DOHH2 (cell line): ENCODE data around the gene IL22RA1.

Source experiments
- H3F3A ChIP-seq: fragments of 200-600 bp; sonication (generic), shearing (Covaris generic); 2 replicates; pipeline ENCODE4 v1.6.0; 2016; ENCODE audit warnings: antibody characterized with exemption, mild to moderate bottlenecking; ENCODE audit not compliant: control insufficient read depth, insufficient read depth
- H3K27ac ChIP-seq: fragments of 200-600 bp; sonication (generic); 2 replicates; pipeline ENCODE4 v1.5.1; 2014; ENCODE audit warnings: low read depth, mild to moderate bottlenecking, low read length, moderate library complexity
- H3K27me3 ChIP-seq: fragments of 200-600 bp; sonication (generic); 2 replicates; pipeline ENCODE4 v1.6.1; 2014; ENCODE audit warnings: mild to moderate bottlenecking, low read length, mixed read lengths; ENCODE audit not compliant: control insufficient read depth
- H3K36me3 ChIP-seq: fragments of 200-600 bp; sonication (generic); 2 replicates; pipeline ENCODE4 v1.6.1; 2014; ENCODE audit warnings: mild to moderate bottlenecking, low read length, moderate library complexity, mixed read lengths; ENCODE audit not compliant: control insufficient read depth
- H3K4me1 ChIP-seq: fragments of 200-600 bp; sonication (generic); 2 replicates; pipeline ENCODE4 v1.6.1; 2014; ENCODE audit warnings: mild to moderate bottlenecking, low read length, mixed read lengths; ENCODE audit not compliant: control insufficient read depth
- H3K4me2 ChIP-seq: fragments of 200-600 bp; sonication (generic); 2 replicates; pipeline ENCODE4 v1.6.0; 2014; ENCODE audit warnings: mild to moderate bottlenecking, low read length, moderate library complexity
- H3K4me3 ChIP-seq: fragments of 200-600 bp; sonication (generic); 2 replicates; pipeline ENCODE4 v1.5.1; 2014; ENCODE audit warnings: mild to moderate bottlenecking, low read length, mixed read lengths
- H3K79me2 ChIP-seq: fragments of 200-600 bp; sonication (generic); 2 replicates; pipeline ENCODE4 v1.6.1; 2014; ENCODE audit warnings: mild to moderate bottlenecking, low read length, mixed read lengths; ENCODE audit not compliant: control insufficient read depth
- H3K9me2 ChIP-seq: fragments of 200-600 bp; sonication (generic); replicated peaks from 2 replicates; pipeline ENCODE4 v1.6.1; 2014; ENCODE audit warnings: mild to moderate bottlenecking, low read length, mixed read lengths; ENCODE audit not compliant: control insufficient read depth
- H3K9me3 ChIP-seq: fragments of 200-600 bp; sonication (generic); 2 replicates; pipeline ENCODE4 v1.6.1; 2014; ENCODE audit warnings: antibody characterized with exemption, low read length, mixed read lengths; ENCODE audit not compliant: control insufficient read depth, insufficient read depth
- H4K20me1 ChIP-seq: fragments of 200-600 bp; sonication (generic); 2 replicates; pipeline ENCODE4 v1.6.0; 2014; ENCODE audit warnings: low read depth, mild to moderate bottlenecking, antibody characterized with exemption, low read length, moderate library complexity; ENCODE audit not compliant: control insufficient read depth, insufficient read depth
- CTCF ChIP-seq: fragments of 200-600 bp; sonication (generic); IDR thresholded peaks from one replicate; pipeline ENCODE4 v1.5.1; 2014; ENCODE audit warnings: antibody characterized with exemption, mild to moderate bottlenecking, low read depth, low read length; ENCODE audit not compliant: poor library complexity, severe bottlenecking
- EZH2phosphoT487 ChIP-seq: fragments of 200-600 bp; sonication (generic); IDR thresholded peaks from 2 replicates; pipeline ENCODE4 v1.6.1; 2017; ENCODE audit warnings: borderline replicate concordance, mild to moderate bottlenecking, antibody characterized with exemption, low read length, moderate library complexity, mixed read lengths

IL22RA1 gene

DNA sequence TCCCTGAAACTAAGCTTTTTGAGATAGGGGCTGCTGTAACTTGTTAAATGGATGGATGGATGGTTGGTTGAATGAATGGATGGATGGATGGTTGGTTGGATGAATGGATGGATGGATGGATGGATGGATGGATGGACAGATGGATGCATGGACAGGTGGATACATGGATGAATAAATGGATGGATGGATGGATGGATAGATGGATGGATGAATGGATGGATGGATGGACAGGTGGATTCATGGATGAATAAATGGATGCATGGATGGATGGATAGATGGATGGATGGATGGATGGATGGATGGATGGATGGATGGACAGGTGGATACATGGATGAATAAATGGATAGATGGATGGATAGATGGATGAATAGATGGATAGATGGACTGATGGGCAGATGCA lies 57.9 kb downstream of the IL22RA1 start:
- Histone ChIP-seq H4K20me1 (no peaks in the 10 kb centered on the region), H3K4me1 (no peaks in the 10 kb centered on the region), H3K9me2 (no peaks in the 10 kb centered on the region), H3K27ac (no peak overlapping the region), H3K4me2 (no peak overlapping the region), H3K27me3 (peaks cover 9% of the 10 kb centered on the region), H3K9me3 (no peaks in the 10 kb centered on the region), H3K36me3 (no peaks in the 10 kb centered on the region), H3K4me3 (no peak overlapping the region), H3F3A (no peaks in the 10 kb centered on the region), H3K79me2 (no peaks in the 10 kb centered on the region)
- TF ChIP-seq CTCF (no peak), EZH2phosphoT487 (no peak)

GRCh38 chr1:24084050-24084449 lies 58.9 kb downstream of the IL22RA1 start:
- peaks cover 9% of the 10 kb centered on the region for H3K27me3 ChIP-seq
- H3K4me1 ChIP-seq = no peaks in the 10 kb centered on the region
- H4K20me1 ChIP-seq = no peaks in the 10 kb centered on the region
- no peak overlapping the region for H3K4me3 ChIP-seq
- no peak overlapping the region for H3K4me2 ChIP-seq
- no peaks in the 10 kb centered on the region for H3K79me2 ChIP-seq
- no peaks in the 10 kb centered on the region for H3K9me2 ChIP-seq
- no peak for TF ChIP-seq EZH2phosphoT487
- no peak for TF ChIP-seq CTCF
- H3K36me3 ChIP-seq = no peaks in the 10 kb centered on the region
- H3F3A ChIP-seq = no peaks in the 10 kb centered on the region
- no peaks in the 10 kb centered on the region for H3K9me3 ChIP-seq
- H3K27ac ChIP-seq = no peak overlapping the region

GRCh38 chr1:24082372-24082771 lies 60.6 kb downstream of the IL22RA1 start:
- Histone ChIP-seq H3K79me2 (no peaks in the 10 kb centered on the region), H3K4me2 (no peak overlapping the region), H3F3A (no peaks in the 10 kb centered on the region), H3K36me3 (no peaks in the 10 kb centered on the region), H3K9me2 (no peaks in the 10 kb centered on the region), H3K27ac (no peak overlapping the region), H3K9me3 (no peaks in the 10 kb centered on the region), H3K4me1 (no peaks in the 10 kb centered on the region), H3K4me3 (no peak overlapping the region), H4K20me1 (no peaks in the 10 kb centered on the region), H3K27me3 (peaks cover 4% of the 10 kb centered on the region; the same call in 1 of the 2 replicates)
- TF ChIP-seq EZH2phosphoT487 = no peak
- TF ChIP-seq CTCF = no peak

DNA sequence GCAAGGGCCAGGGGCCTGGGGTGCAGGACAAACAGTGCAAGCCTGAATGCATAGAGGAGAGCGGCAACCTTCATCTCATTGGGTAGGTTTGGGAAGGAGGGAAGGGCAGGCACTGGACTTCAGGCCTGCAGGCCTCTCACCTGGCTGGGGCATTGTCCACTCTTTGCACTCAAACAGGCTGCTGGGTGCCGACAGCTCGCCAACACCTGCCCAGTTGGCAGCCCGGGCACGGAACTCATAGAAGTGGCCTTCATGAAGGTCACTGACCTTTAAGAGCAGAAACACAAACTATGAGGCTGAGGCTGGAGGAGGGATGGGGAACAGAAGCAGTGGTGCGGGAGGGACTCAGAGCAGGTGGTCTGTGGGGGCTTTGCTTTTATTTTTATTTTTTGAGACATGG lies 61.8 kb downstream of the IL22RA1 start:
- H3K4me3 ChIP-seq = no peak overlapping the region
- no peaks in the 10 kb centered on the region for H3K9me2 ChIP-seq
- H3K4me1 ChIP-seq = no peaks in the 10 kb centered on the region
- no peaks in the 10 kb centered on the region for H3K79me2 ChIP-seq
- H3K27ac ChIP-seq = no peak overlapping the region
- no peaks in the 10 kb centered on the region for H3K36me3 ChIP-seq
- no peaks in the 10 kb centered on the region for H3K9me3 ChIP-seq
- H3F3A ChIP-seq = no peaks in the 10 kb centered on the region
- H3K4me2 ChIP-seq = no peak overlapping the region
- peaks cover 4% of the 10 kb centered on the region; the same call in 1 of the 2 replicates for H3K27me3 ChIP-seq
- no peak for TF ChIP-seq CTCF
- no peaks in the 10 kb centered on the region for H4K20me1 ChIP-seq
